H9 (cell line): ENCODE measurements around the gene CD164L2. TPM values are rescaled to one million over a fixed set of nuclear protein-coding genes. Genes with fewer than 3 reads are reported as not detected.

ENCODE experiments used
- DNase-seq: peaks from one replicate; pipeline ENCODE4 v3.0.0-alpha.2; 2017
- H2AFZ ChIP-seq: one replicate; pipeline ENCODE4 v1.6.1; 2013; ENCODE audit warnings: mild to moderate bottlenecking, low read length, control low read depth, moderate library complexity
- H2AK5ac ChIP-seq: 2 replicates; pipeline ENCODE4 v1.6.1; 2013; ENCODE audit warnings: low read length, control low read depth, mixed read lengths; ENCODE audit not compliant: insufficient read length
- H2BK120ac ChIP-seq: one replicate; pipeline ENCODE4 v1.6.1; 2013; ENCODE audit warnings: low read depth, mild to moderate bottlenecking, low read length, control low read depth, inconsistent platforms; ENCODE audit not compliant: poor library complexity, severe bottlenecking
- H2BK12ac ChIP-seq: 2 replicates; pipeline ENCODE4 v1.6.1; 2013; ENCODE audit warnings: low read length, control low read depth, mixed read lengths, low read depth; ENCODE audit not compliant: insufficient read length
- H2BK15ac ChIP-seq: 2 replicates; pipeline ENCODE4 v1.6.1; 2013; ENCODE audit warnings: low read depth, low read length, control low read depth
- H2BK20ac ChIP-seq: one replicate; pipeline ENCODE4 v1.6.1; 2013; ENCODE audit warnings: low read depth, mild to moderate bottlenecking, low read length, control low read depth, inconsistent platforms; ENCODE audit not compliant: poor library complexity, severe bottlenecking
- H2BK5ac ChIP-seq: 2 replicates; pipeline ENCODE4 v1.6.1; 2013; ENCODE audit warnings: low read length, control low read depth, mixed read lengths; ENCODE audit not compliant: insufficient read length
- H3K14ac ChIP-seq: 2 replicates; pipeline ENCODE4 v1.6.1; 2013; ENCODE audit warnings: low read length, control low read depth; ENCODE audit not compliant: insufficient read depth
- H3K18ac ChIP-seq: 2 replicates; pipeline ENCODE4 v1.6.1; 2013; ENCODE audit warnings: low read depth, mild to moderate bottlenecking, mixed read lengths, low read length, control low read depth; ENCODE audit not compliant: insufficient read length
- H3K23ac ChIP-seq: 2 replicates; pipeline ENCODE4 v1.6.1; 2013; ENCODE audit warnings: low read length, control low read depth, mixed read lengths, low read depth; ENCODE audit not compliant: insufficient read length
- H3K23me2 ChIP-seq: 2 replicates; pipeline ENCODE4 v1.6.1; 2013; ENCODE audit warnings: low read depth, mild to moderate bottlenecking, mixed read lengths, low read length, control low read depth; ENCODE audit not compliant: insufficient read length, poor library complexity, severe bottlenecking
- H3K27ac ChIP-seq: 2 replicates; pipeline ENCODE4 v1.5.1; 2013; ENCODE audit warnings: low read length, control low read depth, mixed read lengths, low read depth; ENCODE audit not compliant: insufficient read length
- H3K27me3 ChIP-seq: 2 replicates; pipeline ENCODE4 v1.6.1; 2013; ENCODE audit warnings: low read length, control low read depth, inconsistent platforms; ENCODE audit not compliant: insufficient read depth
- H3K4ac ChIP-seq: 2 replicates; pipeline ENCODE4 v1.6.1; 2013; ENCODE audit warnings: low read depth, mild to moderate bottlenecking, control low read depth, inconsistent platforms, low read length, moderate library complexity
- H3K4me1 ChIP-seq: 2 replicates; pipeline ENCODE4 v1.6.1; 2013; ENCODE audit warnings: low read length, control low read depth, inconsistent platforms; ENCODE audit not compliant: insufficient read depth
- H3K4me2 ChIP-seq: 2 replicates; pipeline ENCODE4 v1.6.1; 2013; ENCODE audit warnings: low read length, control low read depth, mixed read lengths; ENCODE audit not compliant: insufficient read length, insufficient read depth
- H3K56ac ChIP-seq: 2 replicates; pipeline ENCODE4 v1.6.1; 2013; ENCODE audit warnings: low read depth, mild to moderate bottlenecking, mixed read lengths, low read length, control low read depth; ENCODE audit not compliant: insufficient read length
- H3K79me1 ChIP-seq: 2 replicates; pipeline ENCODE4 v1.6.1; 2013; ENCODE audit warnings: low read depth, mild to moderate bottlenecking, moderate library complexity, low read length, control low read depth, inconsistent platforms; ENCODE audit not compliant: insufficient read depth, poor library complexity, severe bottlenecking
- H3K79me2 ChIP-seq: 2 replicates; pipeline ENCODE4 v1.6.1; 2013; ENCODE audit warnings: low read length, control low read depth, inconsistent platforms; ENCODE audit not compliant: insufficient read depth
- H3K9ac ChIP-seq: 2 replicates; pipeline ENCODE4 v1.6.1; 2013; ENCODE audit warnings: low read length, control low read depth, mixed read lengths; ENCODE audit not compliant: insufficient read length; ENCODE audit errors: extremely low read depth
- H3K9me3 ChIP-seq: one replicate; pipeline ENCODE4 v1.6.1; 2013; ENCODE audit warnings: low read depth, low read length, inconsistent platforms; ENCODE audit not compliant: control insufficient read depth
- H3T11ph ChIP-seq: one replicate; pipeline ENCODE4 v1.6.1; 2013; ENCODE audit warnings: mild to moderate bottlenecking, low read length, control low read depth, inconsistent platforms
- H4K20me1 ChIP-seq: one replicate; pipeline ENCODE4 v1.6.1; 2013; ENCODE audit not compliant: control insufficient read depth, insufficient read length, insufficient read depth
- H4K5ac ChIP-seq: 2 replicates; pipeline ENCODE4 v1.6.1; 2013; ENCODE audit warnings: low read depth, mild to moderate bottlenecking, mixed read lengths, low read length, control low read depth; ENCODE audit not compliant: insufficient read length
- H4K8ac ChIP-seq: replicated peaks from 2 replicates; pipeline ENCODE4 v1.6.1; 2013; ENCODE audit warnings: low read length, control low read depth, mixed read lengths, low read depth; ENCODE audit not compliant: insufficient read length
- H4K91ac ChIP-seq: 2 replicates; pipeline ENCODE4 v1.6.1; 2013; ENCODE audit warnings: low read depth, mild to moderate bottlenecking, moderate library complexity, mixed read lengths, low read length, control low read depth; ENCODE audit not compliant: insufficient read length
- H3K27ac Mint-ChIP-seq, 3 experiments: 2 replicates in 2 of 3; 3 replicates in 1 of 3; pipeline ENCODE4 v1.8.0; 2020 to 2021; ENCODE audit warnings: mixed read lengths in 3 of 3, mild to moderate bottlenecking in 1 of 3, moderate library complexity in 1 of 3
- H3K27me3 Mint-ChIP-seq: 2 replicates; pipeline ENCODE4 v1.8.0; 2021; ENCODE audit warnings: low read depth, mild to moderate bottlenecking, moderate library complexity, mixed read lengths
- H3K36me3 Mint-ChIP-seq, 3 experiments: 2 replicates in 2 of 3; 3 replicates in 1 of 3; pipeline ENCODE4 v1.8.0; 2020 to 2021; ENCODE audit warnings: low read depth in 3 of 3, mixed read lengths in 3 of 3; ENCODE audit not compliant: insufficient read depth in 1 of 3
- H3K4me1 Mint-ChIP-seq, 2 experiments: 2 replicates each; pipeline ENCODE4 v1.8.0; 2020; ENCODE audit warnings: mixed read lengths in 2 of 2
- H3K4me3 Mint-ChIP-seq, 2 experiments: 2 replicates in 1 of 2; 3 replicates in 1 of 2; pipeline ENCODE4 v1.8.0; 2020 to 2021; ENCODE audit warnings: mild to moderate bottlenecking in 2 of 2, mixed read lengths in 2 of 2, moderate library complexity in 1 of 2
- H3K9me3 Mint-ChIP-seq, 2 experiments: 2 replicates in 1 of 2; 3 replicates in 1 of 2; pipeline ENCODE4 v1.8.0; 2020; ENCODE audit warnings: mild to moderate bottlenecking in 2 of 2, mixed read lengths in 2 of 2, moderate library complexity in 1 of 2
- CTCF ChIP-seq: fragments of 200-600 bp; sonication (generic); conservative IDR thresholded peaks from 3 replicates; pipeline ENCODE4 v1.8.0; 2021; ENCODE audit warnings: antibody characterized with exemption, mild to moderate bottlenecking
- WGBS: extraction: QIAGEN DNeasy Blood & Tissue Kit; methylation state at CpG from one replicate; pipeline ENCODE4 v1.1.7; 2013; ENCODE audit warnings: missing lambda C conversion rate, low lambda C conversion rate, mixed read lengths; ENCODE audit not compliant: insufficient read length; ENCODE audit errors: extremely low coverage; 5-methylcytosine and 5-hydroxymethylcytosine counted together
- total RNA-seq: library from RNA; stranded (reverse); gene quantifications from 2 replicates; pipeline ENCODE4 v1.2.1, GENCODE V29; 2021

Gene CD164L2
- total RNA-seq, 1 experiment from 2014 or later = 1.2 TPM

- Histone ChIP-seq H2BK12ac (no peak overlapping the region), H3K23me2 (peaks cover 21% of the 10 kb centered on the region), H3K14ac (no peak overlapping the region), H3K9me3 (no peaks in the 10 kb centered on the region), H2AK5ac (no peak overlapping the region), H2AFZ (no peak overlapping the region), H4K91ac (no peak overlapping the region), H2BK15ac (no peak overlapping the region), H3K79me2 (no peaks in the 10 kb centered on the region), H2BK120ac (no peak overlapping the region), H3T11ph (no peak overlapping the region), H3K4me1 (no peaks in the 10 kb centered on the region), H3K27ac (no peak overlapping the region), H2BK5ac (no peak overlapping the region), H4K5ac (no peak overlapping the region), H3K9ac (no peak overlapping the region), H3K18ac (no peak overlapping the region), H2BK20ac (no peak overlapping the region), H3K79me1 (no peaks in the 10 kb centered on the region), H3K23ac (no peak overlapping the region), H3K56ac (no peak overlapping the region), H3K27me3 (peaks cover 2% of the 10 kb centered on the region; the same call in 1 of the 2 replicates), H4K8ac (no peak overlapping the region), H3K4me2 (no peak overlapping the region), H4K20me1 (no peaks in the 10 kb centered on the region), H3K4ac (no peak overlapping the region)
- no peak for TF ChIP-seq CTCF
- Mint-ChIP-seq H3K9me3 (no peaks in the 10 kb centered on the region), H3K4me3 (no peak overlapping the region; a peak in 1 of 5 replicates), H3K36me3 (peaks cover 0 to 7% (median 0%) of the 10 kb centered on the region in 3 experiments; a peak in 3 of 7 replicates), H3K27ac (no peak overlapping the region), H3K27me3 (peaks cover 37% of the 10 kb centered on the region), H3K4me1 (peaks cover 12 to 24% of the 10 kb centered on the region in 2 experiments)
- no CpG with 5 or more reads among the region's 3 CpGs for WGBS
- no peak for DNase-seq
These were observed 29.5 kb downstream of the CD164L2 start for GRCh38 chr1:27353629-27354028.
